NCI-H460 (cell line): ENCODE data around the gene NXPH3. TPM values are rescaled to one million over a fixed set of nuclear protein-coding genes. Genes with fewer than 3 reads are reported as not detected.

ENCODE experiments used
- DNase-seq: peaks from one replicate; pipeline ENCODE4 v3.0.0-alpha.2; 2016; ENCODE audit warnings: low read depth; ENCODE audit errors: extremely low read depth
- total RNA-seq: library from RNA; depleted of rRNA; stranded (reverse); fragments of >200 nt; shearing (Covaris generic); gene quantifications from 2 replicates; pipeline ENCODE4 v1.2.3, GENCODE V29; 2014

Gene NXPH3
- total RNA-seq, 1 experiment from 2014 or later: not detected

DNA sequence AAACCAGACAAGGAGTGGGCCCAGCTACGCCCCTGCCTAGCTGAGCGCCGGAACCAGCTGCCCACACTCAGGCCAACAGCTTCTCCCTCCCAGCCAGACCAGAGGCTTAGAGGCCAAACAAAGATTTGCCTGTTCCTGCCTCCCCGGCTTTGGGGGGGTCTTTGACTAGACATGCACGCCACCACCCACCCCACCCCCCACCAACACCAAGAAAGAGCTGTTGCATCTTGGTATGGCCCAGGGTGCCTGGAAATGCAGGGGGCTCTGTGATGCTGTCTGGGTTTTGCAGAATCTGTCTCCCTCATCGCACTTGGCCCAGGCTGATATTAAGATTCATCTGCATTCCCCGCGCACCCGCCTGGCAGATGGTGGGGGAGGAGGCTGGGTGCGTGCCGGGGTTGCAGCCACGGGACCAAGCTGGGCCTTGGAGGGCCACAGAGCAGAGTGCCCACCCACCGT is 1.3 kb upstream of the NXPH3 start:
- DNase-seq: no peak

DNA sequence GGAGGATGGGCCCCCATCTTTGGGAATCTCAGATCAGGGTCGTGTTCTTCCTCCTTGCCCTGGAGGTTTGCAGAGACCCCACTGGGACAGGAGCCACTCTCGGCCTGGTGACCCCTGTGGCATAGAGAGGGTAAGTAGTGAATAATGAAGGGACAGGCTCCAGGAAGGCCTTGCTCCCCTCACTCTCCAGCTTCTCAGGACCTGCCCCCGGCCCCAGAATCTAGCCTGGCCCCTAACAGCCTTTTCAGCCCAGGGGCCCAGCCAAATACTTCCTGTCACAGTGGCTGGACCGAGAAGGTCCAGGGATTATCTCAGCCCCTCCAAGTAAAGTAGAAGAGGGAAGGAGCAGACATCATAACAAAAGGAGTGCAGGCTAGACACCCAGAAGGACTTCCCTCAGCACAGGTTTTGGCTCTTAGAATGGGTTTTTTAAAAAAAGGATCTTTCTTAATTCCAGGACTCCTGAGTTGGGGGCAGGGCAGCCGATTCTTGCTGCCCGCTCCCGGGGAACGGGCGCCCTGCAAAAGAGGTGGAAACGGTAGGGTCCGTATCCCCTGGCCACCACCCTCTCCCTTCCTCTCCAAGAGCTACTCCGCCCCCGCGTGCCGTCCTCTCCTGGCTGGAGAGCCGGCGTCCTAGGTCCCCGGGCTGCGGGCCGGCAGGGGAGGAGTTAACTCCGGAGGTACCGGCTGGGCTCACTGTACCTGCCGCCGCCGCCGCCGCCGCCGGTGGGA is 559 bp upstream of the NXPH3 start:
- DNase-seq: no peak

DNA sequence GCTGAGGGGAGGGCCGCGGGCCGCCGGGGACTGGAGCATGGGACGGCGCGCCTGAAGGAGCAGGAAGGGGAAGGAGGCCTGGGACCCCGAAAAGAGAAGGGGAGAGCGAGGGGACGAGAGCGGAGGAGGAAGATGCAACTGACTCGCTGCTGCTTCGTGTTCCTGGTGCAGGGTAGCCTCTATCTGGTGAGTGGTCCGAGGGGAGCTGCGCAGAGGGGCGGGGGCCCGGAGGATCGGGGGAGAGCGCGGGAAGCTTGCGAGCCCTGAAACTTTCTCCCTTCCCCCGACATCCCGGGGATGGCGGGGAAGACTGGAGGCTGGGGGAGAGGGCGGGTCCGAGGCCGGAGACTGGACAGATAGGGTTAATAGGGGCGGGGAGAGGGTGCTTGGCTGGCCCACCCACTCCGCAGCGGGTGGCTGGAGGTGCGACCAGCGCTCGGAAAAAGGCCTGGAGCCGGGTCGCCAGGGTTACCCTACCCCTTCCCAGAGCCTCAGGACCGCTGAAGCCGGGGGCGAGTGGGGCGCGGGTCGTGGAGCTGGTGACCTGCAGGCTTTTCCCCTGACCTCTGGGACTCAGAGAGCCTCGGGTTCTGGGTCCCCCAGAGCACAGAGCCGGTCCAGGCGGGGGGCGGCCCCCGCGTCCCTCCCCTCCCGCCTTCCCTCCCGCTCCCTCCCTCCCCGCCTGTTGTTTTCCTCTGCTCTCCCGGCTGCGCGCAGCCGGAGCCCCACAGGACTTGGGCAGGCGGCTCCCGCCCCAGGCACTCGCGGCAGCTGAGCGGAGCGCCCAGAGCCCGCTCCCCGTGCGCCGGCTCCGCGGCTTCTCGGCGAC is 631 bp downstream of the NXPH3 start:
- no peak for DNase-seq

DNA sequence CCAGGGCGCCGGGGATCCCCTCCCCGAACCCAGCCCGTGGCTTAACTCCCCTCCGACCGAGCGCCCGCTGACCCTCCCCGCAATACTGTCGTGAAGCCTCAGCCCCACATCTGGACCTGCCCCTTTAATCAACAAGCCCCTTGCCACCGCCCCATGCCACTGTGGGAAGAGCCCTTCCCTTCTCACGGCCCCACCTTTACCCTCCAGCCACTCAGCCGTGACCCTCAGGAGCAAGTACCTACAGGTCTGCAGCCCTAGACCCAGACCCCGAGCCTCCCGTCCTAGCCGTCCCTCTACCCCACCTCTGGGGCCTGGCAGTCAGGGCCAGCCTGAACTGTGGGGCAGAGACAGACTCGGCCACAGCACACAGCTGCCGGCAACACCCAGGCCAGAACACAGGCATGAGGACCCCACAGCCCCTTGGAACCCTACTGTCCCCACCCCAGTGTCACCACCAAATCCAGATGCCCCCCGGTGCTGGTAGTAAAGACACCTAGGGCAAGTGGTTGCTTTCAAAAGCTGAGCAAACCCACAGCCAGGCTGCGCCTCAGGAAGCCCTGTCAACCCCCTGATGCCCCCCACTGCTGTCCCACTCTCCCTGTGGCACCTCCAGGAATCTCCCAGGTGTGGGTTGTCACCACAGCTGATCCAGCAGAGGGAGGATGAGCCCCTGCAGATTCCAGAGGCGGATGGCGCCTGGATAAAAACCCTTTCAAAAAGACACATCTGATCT is 1.4 kb downstream of the NXPH3 start:
- no peak for DNase-seq

GRCh38 chr17:49577650-49577934 is 1.9 kb downstream of the NXPH3 start:
- DNase-seq: no peak

DNA sequence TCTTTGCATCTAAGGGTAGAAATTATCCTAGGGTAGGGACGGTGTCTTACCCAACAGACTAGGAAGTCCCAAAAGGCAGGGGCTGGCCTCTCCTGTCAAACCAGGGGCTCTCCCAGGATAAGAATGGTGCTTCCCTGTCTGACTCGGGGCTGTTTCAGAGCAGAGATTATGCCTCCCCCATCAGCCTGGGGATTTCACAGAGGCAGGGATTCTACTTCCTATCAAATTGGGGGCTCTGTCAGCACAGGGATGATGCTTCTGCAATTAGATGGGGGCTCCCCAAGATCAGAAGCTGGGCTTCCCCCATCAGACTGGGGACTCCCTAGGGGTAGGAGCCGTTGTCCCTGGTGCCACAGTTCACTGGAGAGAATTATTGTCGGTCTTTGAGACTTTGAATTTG is 2.3 kb downstream of the NXPH3 start:
- DNase-seq: no peak

DNA sequence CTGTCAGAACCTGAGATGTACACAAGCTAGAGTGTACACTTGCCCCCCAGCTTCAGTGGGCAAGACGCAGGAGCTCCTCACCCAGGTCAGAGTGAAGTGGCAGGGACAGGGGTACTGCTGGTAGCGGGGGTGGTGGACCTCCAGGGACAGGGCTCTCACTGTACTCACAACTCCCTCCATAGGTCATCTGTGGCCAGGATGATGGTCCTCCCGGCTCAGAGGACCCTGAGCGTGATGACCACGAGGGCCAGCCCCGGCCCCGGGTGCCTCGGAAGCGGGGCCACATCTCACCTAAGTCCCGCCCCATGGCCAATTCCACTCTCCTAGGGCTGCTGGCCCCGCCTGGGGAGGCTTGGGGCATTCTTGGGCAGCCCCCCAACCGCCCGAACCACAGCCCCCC is 2.7 kb downstream of the NXPH3 start:
- no peak for DNase-seq

GRCh38 chr17:49578952-49579500 is 3.4 kb downstream of the NXPH3 start:
- no peak for DNase-seq

DNA sequence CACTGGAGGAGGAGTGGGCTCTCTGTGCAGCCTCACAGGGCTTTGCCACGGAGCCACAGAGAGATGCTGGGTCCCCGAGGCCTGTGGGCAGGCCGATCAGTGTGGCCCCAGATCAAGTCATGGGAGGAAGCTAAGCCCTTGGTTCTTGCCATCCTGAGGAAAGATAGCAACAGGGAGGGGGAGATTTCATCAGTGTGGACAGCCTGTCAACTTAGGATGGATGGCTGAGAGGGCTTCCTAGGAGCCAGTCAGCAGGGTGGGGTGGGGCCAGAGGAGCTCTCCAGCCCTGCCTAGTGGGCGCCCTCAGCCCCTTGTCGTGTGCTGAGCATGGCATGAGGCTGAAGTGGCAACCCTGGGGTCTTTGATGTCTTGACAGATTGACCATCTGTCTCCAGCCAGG is 3.9 kb downstream of the NXPH3 start:
- no peak for DNase-seq

- DNase-seq: no peak
Measured at GRCh38 chr17:49580055-49580721, 4.5 kb downstream of the NXPH3 start.

GRCh38 chr17:49580981-49581647 is 5.4 kb downstream of the NXPH3 start:
- DNase-seq: no peak

DNA sequence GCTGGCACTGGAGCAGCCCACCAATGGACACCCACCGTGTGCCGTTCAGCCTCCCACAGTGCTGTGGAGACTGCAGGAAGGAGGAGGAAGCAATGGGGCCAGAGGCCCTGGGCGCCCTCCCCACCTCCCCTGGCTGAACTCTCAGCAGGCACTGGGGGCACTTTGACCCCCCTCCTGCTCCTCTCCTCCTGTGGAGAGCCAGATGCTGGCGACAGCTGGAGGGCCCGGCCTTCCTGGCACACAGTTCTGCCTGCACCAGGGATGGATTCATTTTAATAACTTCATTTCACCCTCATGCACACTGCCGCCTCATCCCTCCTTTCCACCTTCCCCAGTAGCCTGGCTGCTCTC is 6.0 kb downstream of the NXPH3 start:
- no peak for DNase-seq

DNA sequence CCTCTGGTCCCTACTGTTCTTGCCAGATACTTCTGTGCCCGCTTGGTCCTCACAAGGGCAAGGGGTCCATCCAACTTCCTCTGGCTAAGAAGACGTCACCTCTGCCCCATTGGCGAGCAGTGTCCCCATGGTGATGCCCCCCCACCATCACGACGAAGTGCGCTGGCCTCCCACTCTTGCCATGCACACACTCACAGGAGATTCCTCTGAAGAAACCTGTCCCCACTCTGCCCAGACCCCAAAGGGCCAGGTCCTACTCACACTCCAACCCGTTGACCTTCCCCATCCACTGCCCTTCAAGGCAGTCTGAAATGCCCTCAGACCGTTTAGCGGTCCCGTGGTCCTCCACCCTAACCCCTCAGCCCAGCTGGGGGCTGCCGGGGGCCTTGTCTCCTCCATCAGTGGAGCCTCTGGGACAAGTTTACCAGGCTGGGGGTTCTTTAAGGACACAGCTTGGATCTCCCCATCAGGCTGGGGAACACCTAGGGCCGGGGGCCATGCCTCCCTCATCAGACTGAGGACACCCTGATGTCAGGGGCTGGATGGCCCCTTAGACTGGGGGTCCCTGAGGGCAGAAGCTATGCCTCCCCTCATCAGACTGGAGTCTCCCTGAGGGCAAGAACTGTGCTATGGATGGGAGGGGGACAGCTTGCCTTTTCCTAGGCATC is 6.5 kb downstream of the NXPH3 start:
- no peak for DNase-seq

GRCh38 chr17:49582789-49583188 is 7.1 kb downstream of the NXPH3 start:
- DNase-seq: no peak

- DNase-seq: no peak
Measured at GRCh38 chr17:49583226-49583625, 7.6 kb downstream of the NXPH3 start.

- DNase-seq: no peak
Measured at GRCh38 chr17:49583889-49584288, 8.2 kb downstream of the NXPH3 start.

DNA sequence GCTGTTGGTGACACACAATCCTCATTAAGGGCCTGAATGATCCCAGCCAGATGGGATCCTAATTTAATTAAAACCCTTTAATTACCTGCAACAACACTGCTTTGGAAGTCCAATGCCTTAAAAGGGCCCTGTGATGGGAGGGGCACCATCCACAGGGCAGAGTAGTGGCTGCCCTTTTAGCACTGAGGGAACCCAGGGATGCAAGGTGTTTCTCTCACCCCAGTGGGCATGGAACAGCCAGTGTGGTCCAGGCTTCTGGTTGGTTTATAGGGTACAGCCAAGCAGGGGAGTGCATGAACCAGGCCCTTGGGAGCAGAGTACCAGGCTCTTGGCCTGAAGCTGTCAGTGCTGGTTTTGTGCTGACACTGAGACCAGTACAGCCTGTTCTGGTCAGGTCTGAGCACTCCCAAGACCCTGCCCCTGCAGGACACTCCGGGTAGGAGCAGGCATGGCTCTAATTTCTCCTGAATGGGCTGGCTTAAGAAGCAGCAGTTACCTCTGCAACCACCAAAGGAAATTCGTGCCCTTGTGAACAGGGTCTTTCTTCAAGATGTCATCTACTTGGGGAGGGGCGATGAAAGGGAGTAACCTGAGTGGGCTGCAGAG is 9.9 kb downstream of the NXPH3 start:
- no peak for DNase-seq

DNA sequence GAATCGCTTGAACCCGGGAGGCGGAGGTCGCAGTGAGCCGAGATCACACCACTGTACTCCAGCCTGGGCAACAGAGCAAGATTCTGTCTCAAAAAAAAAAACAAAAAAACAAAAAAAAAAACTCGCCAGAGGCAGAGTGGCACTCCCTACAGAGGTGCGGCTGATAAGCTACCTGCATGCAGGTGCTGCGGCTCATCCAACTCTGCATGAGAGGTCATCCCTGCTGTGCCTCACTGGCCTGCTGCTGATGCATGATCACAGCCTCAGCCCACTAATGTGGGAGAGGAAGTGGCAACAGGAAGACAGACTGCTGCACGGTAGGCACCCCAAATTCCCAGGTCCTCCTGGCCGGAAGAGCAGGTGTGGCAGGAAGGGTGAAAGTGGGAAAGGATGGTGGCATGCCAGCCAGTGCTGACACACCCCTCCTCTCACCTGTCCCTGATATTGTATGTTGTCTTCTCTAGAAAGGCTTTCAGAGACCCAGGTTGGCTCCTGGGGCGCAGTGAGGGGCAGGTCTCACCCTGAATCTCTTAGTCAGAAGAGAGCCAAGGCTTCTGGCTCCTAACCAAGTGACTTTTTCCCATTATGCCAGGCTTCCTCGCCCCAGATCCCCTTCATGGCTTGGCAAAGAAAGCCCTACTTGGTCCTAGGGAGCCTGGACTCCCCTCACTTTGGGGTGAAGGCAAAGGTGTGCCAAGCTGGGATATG is 11.8 kb downstream of the NXPH3 start:
- no peak for DNase-seq

DNA sequence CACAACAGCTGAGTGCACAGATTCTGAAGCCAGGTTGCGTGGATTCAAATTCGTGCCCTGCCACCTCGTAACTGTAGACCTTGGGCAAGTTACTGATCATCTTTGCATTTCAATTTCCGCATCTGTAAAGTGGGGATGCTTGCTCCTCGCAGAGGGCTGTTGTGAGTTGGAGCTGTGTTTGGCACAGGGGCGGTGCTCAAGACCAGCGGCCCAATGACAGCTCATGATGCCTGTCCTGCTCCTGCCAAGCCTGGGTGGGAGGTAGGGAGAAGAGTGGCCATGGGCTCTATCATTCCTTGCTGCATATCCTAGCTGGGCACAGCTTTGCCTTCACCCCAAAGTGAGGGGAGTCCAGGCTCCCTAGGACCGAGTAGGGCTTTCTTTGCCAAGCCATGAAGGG is 12.6 kb downstream of the NXPH3 start:
- no peak for DNase-seq
